ENCODE results near the gene CDH23.

- TF ChIP-seq POLR2A (IDR thresholded peaks at IDR 0.05) (no peak), CTCF (IDR thresholded peaks at IDR 0.05) (no peak)
Measured at GRCh38 chr10:71458387-71458786, 61.7 kb downstream of the CDH23 start.

Measured in adrenal gland (tissue), 5 donors.